Astrocyte (in vitro differentiated cells and primary cell): ENCODE results near the gene KCP. TPM values are rescaled to one million over a fixed set of nuclear protein-coding genes. Genes with fewer than 3 reads are reported as not detected.

Source experiments
- DNase-seq: peaks from one replicate; pipeline ENCODE4 v3.0.0-alpha.2; 2010; ENCODE audit warnings: low read depth
- FAIRE-seq: peaks from 2 replicates; lab custom pipeline; 2011; peaks lifted over from hg19 to GRCh38; lab: Jason Lieb, UNC
- H2AFZ ChIP-seq: 2 replicates; pipeline ENCODE4 v1.6.0; 2012; ENCODE audit warnings: low read depth, low read length, inconsistent platforms
- H3K27ac ChIP-seq: 2 replicates; pipeline ENCODE4 v1.5.1; 2011; ENCODE audit warnings: low read depth, low read length, inconsistent platforms
- H3K27me3 ChIP-seq: 2 replicates; pipeline ENCODE4 v1.6.0; 2011; ENCODE audit warnings: low read length, inconsistent platforms; ENCODE audit not compliant: insufficient read depth
- H3K36me3 ChIP-seq: 2 replicates; pipeline ENCODE4 v1.5.1; 2011; ENCODE audit warnings: low read length, inconsistent platforms; ENCODE audit not compliant: insufficient read depth
- H3K4me1 ChIP-seq: 2 replicates; pipeline ENCODE4 v1.5.1; 2011; ENCODE audit warnings: low read length, inconsistent platforms; ENCODE audit not compliant: insufficient read depth
- H3K4me2 ChIP-seq: 2 replicates; pipeline ENCODE4 v1.6.0; 2012; ENCODE audit warnings: low read length, inconsistent platforms
- H3K4me3 ChIP-seq: 2 replicates; pipeline ENCODE4 v1.5.1; 2011; ENCODE audit warnings: low read depth, mild to moderate bottlenecking, low read length, inconsistent platforms; ENCODE audit not compliant: insufficient read depth
- H3K79me2 ChIP-seq: 2 replicates; pipeline ENCODE4 v1.6.0; 2012; ENCODE audit warnings: mild to moderate bottlenecking, low read length, inconsistent platforms; ENCODE audit not compliant: insufficient read depth
- H3K9ac ChIP-seq: 2 replicates; pipeline ENCODE4 v1.6.0; 2012; ENCODE audit warnings: mild to moderate bottlenecking, low read length, inconsistent platforms
- H3K9me3 ChIP-seq: 2 replicates; pipeline ENCODE4 v1.5.1; 2012; ENCODE audit warnings: low read depth, mild to moderate bottlenecking, low read length, inconsistent platforms; ENCODE audit not compliant: insufficient read depth
- H4K20me1 ChIP-seq: 2 replicates; pipeline ENCODE4 v1.6.0; 2012; ENCODE audit warnings: low read length, inconsistent platforms; ENCODE audit not compliant: insufficient read depth
- H3K27ac Mint-ChIP-seq: one replicate; pipeline ENCODE4 v1.8.0; 2021; ENCODE audit warnings: mild to moderate bottlenecking, mixed read lengths; ENCODE audit not compliant: unreplicated experiment
- H3K27me3 Mint-ChIP-seq: one replicate; pipeline ENCODE4 v1.8.0; 2021; ENCODE audit warnings: low read depth, mixed read lengths; ENCODE audit not compliant: unreplicated experiment
- H3K36me3 Mint-ChIP-seq: one replicate; pipeline ENCODE4 v1.8.0; 2021; ENCODE audit warnings: low read depth, mixed read lengths; ENCODE audit not compliant: unreplicated experiment
- H3K4me1 Mint-ChIP-seq: one replicate; pipeline ENCODE4 v1.8.0; 2021; ENCODE audit warnings: low read depth, mixed read lengths; ENCODE audit not compliant: unreplicated experiment
- H3K4me3 Mint-ChIP-seq: one replicate; pipeline ENCODE4 v1.8.0; 2021; ENCODE audit warnings: mild to moderate bottlenecking, moderate library complexity, mixed read lengths; ENCODE audit not compliant: unreplicated experiment
- H3K9me3 Mint-ChIP-seq: one replicate; pipeline ENCODE4 v1.8.0; 2021; ENCODE audit warnings: mild to moderate bottlenecking, mixed read lengths; ENCODE audit not compliant: unreplicated experiment
- EZH2 ChIP-seq: IDR thresholded peaks from 2 replicates; pipeline ENCODE4 v1.6.1; 2012; ENCODE audit warnings: mild to moderate bottlenecking, low read length, inconsistent platforms; ENCODE audit not compliant: insufficient read depth
- total RNA-seq: library from RNA; stranded (reverse); gene quantifications from 2 replicates; pipeline ENCODE4 v1.2.1, GENCODE V29; 2021
- TF ChIP-seq, protein P1 (sequence below): IDR thresholded peaks from 2 replicates; pipeline ENCODE4 v1.5.1; 2011; ENCODE audit warnings: low read depth, mild to moderate bottlenecking, inconsistent platforms, low read length, moderate library complexity; ENCODE audit not compliant: insufficient read depth

Gene KCP
- total RNA-seq, 1 donor from 2014 or later = 0.20 TPM

DNA sequence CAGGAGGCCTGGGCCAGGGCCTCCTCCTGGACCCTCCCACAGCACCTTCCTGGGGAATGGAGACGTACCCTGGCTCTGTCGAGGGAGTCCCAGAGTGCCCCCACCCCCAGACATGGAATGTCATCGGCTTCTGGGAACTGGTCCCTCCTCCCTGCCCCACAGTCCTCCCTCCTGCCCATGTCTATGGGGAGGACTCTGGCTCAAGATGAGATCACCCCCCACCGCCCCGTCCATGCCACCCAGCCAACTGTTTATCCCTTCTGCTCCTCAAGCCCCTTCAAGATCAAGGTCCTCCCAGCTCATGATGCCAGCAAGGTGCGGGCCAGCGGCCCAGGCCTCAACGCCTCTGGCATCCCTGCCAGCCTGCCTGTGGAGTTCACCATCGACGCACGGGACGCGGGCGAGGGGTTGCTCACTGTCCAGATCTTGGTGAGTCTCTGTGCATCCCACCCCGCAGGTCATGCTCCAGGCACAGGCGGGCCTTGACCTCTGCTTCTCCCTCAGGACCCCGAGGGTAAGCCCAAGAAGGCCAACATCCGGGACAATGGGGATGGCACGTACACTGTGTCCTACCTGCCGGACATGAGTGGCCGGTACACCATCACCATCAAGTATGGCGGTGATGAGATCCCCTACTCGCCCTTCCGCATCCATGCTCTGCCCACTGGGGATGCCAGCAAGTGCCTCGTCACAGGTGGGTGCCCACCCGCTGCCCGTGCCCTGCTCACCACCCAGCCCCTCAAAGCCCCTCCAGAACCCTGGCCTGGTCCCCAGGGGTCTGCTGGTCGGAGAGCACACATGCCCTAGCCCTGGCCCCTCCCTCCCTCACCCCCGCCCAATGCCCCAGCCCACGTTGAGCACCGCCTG lies 62.0 kb downstream of the KCP start:
- H3K4me1 ChIP-seq = no peaks in the 10 kb centered on the region
- H3K27me3 Mint-ChIP-seq = no peaks in the 10 kb centered on the region
- H3K9me3 Mint-ChIP-seq = no peaks in the 10 kb centered on the region
- TF ChIP-seq, protein P1, sequence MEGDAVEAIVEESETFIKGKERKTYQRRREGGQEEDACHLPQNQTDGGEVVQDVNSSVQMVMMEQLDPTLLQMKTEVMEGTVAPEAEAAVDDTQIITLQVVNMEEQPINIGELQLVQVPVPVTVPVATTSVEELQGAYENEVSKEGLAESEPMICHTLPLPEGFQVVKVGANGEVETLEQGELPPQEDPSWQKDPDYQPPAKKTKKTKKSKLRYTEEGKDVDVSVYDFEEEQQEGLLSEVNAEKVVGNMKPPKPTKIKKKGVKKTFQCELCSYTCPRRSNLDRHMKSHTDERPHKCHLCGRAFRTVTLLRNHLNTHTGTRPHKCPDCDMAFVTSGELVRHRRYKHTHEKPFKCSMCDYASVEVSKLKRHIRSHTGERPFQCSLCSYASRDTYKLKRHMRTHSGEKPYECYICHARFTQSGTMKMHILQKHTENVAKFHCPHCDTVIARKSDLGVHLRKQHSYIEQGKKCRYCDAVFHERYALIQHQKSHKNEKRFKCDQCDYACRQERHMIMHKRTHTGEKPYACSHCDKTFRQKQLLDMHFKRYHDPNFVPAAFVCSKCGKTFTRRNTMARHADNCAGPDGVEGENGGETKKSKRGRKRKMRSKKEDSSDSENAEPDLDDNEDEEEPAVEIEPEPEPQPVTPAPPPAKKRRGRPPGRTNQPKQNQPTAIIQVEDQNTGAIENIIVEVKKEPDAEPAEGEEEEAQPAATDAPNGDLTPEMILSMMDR = no peak
- TF ChIP-seq EZH2 = no peak
- FAIRE-seq (no peak), DNase-seq (no peak)
- H3K27me3 ChIP-seq = no peaks in the 10 kb centered on the region
- no peak overlapping the region for H3K4me3 Mint-ChIP-seq
- no peak overlapping the region for H3K9ac ChIP-seq
- H3K9me3 ChIP-seq = no peaks in the 10 kb centered on the region
- H3K27ac Mint-ChIP-seq = no peak overlapping the region
- H3K79me2 ChIP-seq = peaks cover 21% of the 10 kb centered on the region
- H4K20me1 ChIP-seq = peaks cover 92% of the 10 kb centered on the region
- H3K27ac ChIP-seq = no peak overlapping the region
- peaks cover 74% of the 10 kb centered on the region for H3K36me3 ChIP-seq
- no peak overlapping the region for H3K4me2 ChIP-seq
- no peak overlapping the region for H3K4me3 ChIP-seq
- no peaks in the 10 kb centered on the region for H3K4me1 Mint-ChIP-seq
- no peak overlapping the region for H2AFZ ChIP-seq
- H3K36me3 Mint-ChIP-seq = peaks cover 18% of the 10 kb centered on the region

DNA sequence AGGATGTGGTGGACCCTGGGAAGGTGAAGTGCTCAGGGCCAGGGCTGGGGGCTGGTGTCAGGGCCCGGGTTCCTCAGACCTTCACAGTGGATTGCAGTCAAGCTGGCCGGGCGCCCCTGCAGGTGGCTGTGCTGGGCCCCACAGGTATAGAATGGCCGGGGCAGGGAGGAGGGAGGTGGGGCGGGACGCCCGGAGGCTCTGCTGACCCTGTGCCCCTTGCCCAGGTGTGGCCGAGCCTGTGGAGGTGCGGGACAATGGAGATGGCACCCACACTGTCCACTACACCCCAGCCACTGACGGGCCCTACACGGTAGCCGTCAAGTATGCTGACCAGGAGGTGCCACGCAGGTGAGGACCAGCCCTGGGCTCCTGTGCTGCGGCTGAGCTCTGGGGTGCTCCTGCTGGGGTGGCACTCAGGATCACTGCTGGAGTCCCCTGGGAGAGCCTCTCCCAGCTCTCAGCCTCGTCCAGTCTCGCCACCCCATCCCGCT lies 62.7 kb downstream of the KCP start:
- peaks cover 76% of the 10 kb centered on the region for H3K36me3 ChIP-seq
- Mint-ChIP-seq H3K4me3 (no peak overlapping the region), H3K36me3 (peaks cover 13% of the 10 kb centered on the region), H3K9me3 (no peaks in the 10 kb centered on the region), H3K4me1 (no peaks in the 10 kb centered on the region), H3K27ac (no peak overlapping the region), H3K27me3 (no peaks in the 10 kb centered on the region)
- H3K9me3 ChIP-seq = no peaks in the 10 kb centered on the region
- H3K27me3 ChIP-seq = no peaks in the 10 kb centered on the region
- H3K4me1 ChIP-seq = no peaks in the 10 kb centered on the region
- TF ChIP-seq EZH2 = no peak
- TF ChIP-seq, protein P1 = no peak
- no peak overlapping the region for H3K9ac ChIP-seq
- H4K20me1 ChIP-seq = peaks cover 93% of the 10 kb centered on the region
- DNase-seq = no peak
- H3K4me3 ChIP-seq = no peak overlapping the region
- H3K4me2 ChIP-seq = no peak overlapping the region
- H3K27ac ChIP-seq = no peak overlapping the region
- FAIRE-seq = no peak
- H3K79me2 ChIP-seq = peaks cover 27% of the 10 kb centered on the region
- H2AFZ ChIP-seq = no peak overlapping the region
